GM23338 (cell line): Measurements from ENCODE around the gene UBTF. TPM values are rescaled to one million over a fixed set of nuclear protein-coding genes. Genes with fewer than 3 reads are reported as not detected.

Experiments
- ATAC-seq: fragments of 200-7000 bp; cut with Tn5 transposase; 3 replicates; pipeline ENCODE4 v1.9.1; 2020
- DNase-seq: peaks from one replicate; pipeline ENCODE4 v3.0.0-alpha.2; 2015; ENCODE audit warnings: low spot score
- H2AFZ ChIP-seq: fragments of 200-600 bp; sonication (generic); 2 replicates; pipeline ENCODE4 v1.8.0; 2016; ENCODE audit warnings: antibody characterized with exemption, mild to moderate bottlenecking, moderate library complexity
- H3F3A ChIP-seq: fragments of 200-600 bp; sonication (generic); replicated peaks from 2 replicates; pipeline ENCODE4 v1.8.0; 2017; ENCODE audit warnings: antibody characterized with exemption, mixed run types, low read depth
- H3K27ac ChIP-seq: fragments of 200-600 bp; sonication (generic); 2 replicates; pipeline ENCODE4 v1.6.1; 2016; ENCODE audit warnings: low read depth
- H3K27me3 ChIP-seq: fragments of 200-600 bp; sonication (generic); 2 replicates; pipeline ENCODE4 v1.8.0; 2016; ENCODE audit warnings: mild to moderate bottlenecking, mixed run types, moderate library complexity; ENCODE audit not compliant: insufficient read depth
- H3K36me3 ChIP-seq: fragments of 200-600 bp; sonication (generic); 2 replicates; pipeline ENCODE4 v1.8.0; 2016; ENCODE audit warnings: mild to moderate bottlenecking; ENCODE audit not compliant: insufficient read depth
- H3K4me1 ChIP-seq: fragments of 200-600 bp; sonication (generic); 2 replicates; pipeline ENCODE4 v1.8.0; 2016; ENCODE audit warnings: mild to moderate bottlenecking, moderate library complexity; ENCODE audit not compliant: insufficient read depth
- H3K4me2 ChIP-seq: fragments of 200-600 bp; sonication (generic); 2 replicates; pipeline ENCODE4 v1.7.1; 2017; ENCODE audit warnings: mixed run types
- H3K4me3 ChIP-seq: fragments of 200-600 bp; sonication (generic); 2 replicates; pipeline ENCODE4 v1.6.1; 2016; ENCODE audit warnings: mixed run types
- H3K79me2 ChIP-seq: fragments of 200-600 bp; sonication (generic); replicated peaks from 2 replicates; pipeline ENCODE4 v1.8.0; 2017; ENCODE audit warnings: mild to moderate bottlenecking; ENCODE audit not compliant: insufficient read depth
- H3K9me2 ChIP-seq: fragments of 200-600 bp; sonication (generic); 2 replicates; pipeline ENCODE4 v1.8.0; 2017; ENCODE audit not compliant: insufficient read depth
- H4K20me1 ChIP-seq: fragments of 200-600 bp; sonication (generic); replicated peaks from 2 replicates; pipeline ENCODE4 v1.8.0; 2017; ENCODE audit warnings: mild to moderate bottlenecking; ENCODE audit not compliant: insufficient read depth
- H3K27ac Mint-ChIP-seq: 2 replicates; pipeline ENCODE4 v1.8.0; 2020; ENCODE audit warnings: inconsistent platforms, mild to moderate bottlenecking, moderate library complexity, mixed read lengths
- H3K27me3 Mint-ChIP-seq: 3 replicates; pipeline ENCODE4 v1.8.0; 2022; ENCODE audit warnings: low read depth, mild to moderate bottlenecking, moderate library complexity, mixed read lengths, inconsistent platforms; ENCODE audit not compliant: insufficient read depth, poor library complexity
- H3K36me3 Mint-ChIP-seq: 3 replicates; pipeline ENCODE4 v1.8.0; 2021; ENCODE audit warnings: low read depth, mild to moderate bottlenecking, inconsistent platforms, moderate library complexity, mixed read lengths
- H3K4me1 Mint-ChIP-seq: 3 replicates; pipeline ENCODE4 v1.8.0; 2020; ENCODE audit warnings: mild to moderate bottlenecking, inconsistent platforms, mixed read lengths
- H3K4me3 Mint-ChIP-seq: 3 replicates; pipeline ENCODE4 v1.8.0; 2021; ENCODE audit warnings: moderate library complexity, mild to moderate bottlenecking, inconsistent platforms, mixed read lengths
- H3K9me3 Mint-ChIP-seq: 3 replicates; pipeline ENCODE4 v1.8.0; 2020; ENCODE audit warnings: moderate library complexity, mild to moderate bottlenecking, inconsistent platforms, mixed read lengths
- NANOG ChIP-seq: IDR thresholded peaks from 2 replicates; pipeline ENCODE4 v1.6.1; 2016; ENCODE audit warnings: antibody characterized with exemption, borderline replicate concordance
- STAT1 ChIP-seq: IDR thresholded peaks from one replicate; pipeline ENCODE4 v1.6.1; 2016; ENCODE audit warnings: antibody characterized with exemption; ENCODE audit not compliant: unreplicated experiment
- ZNF114 ChIP-seq: fragments of 250-450 bp; sonication (Bioruptor Pico); IDR thresholded peaks from 2 replicates; pipeline ENCODE4 v1.5.0; 2020; ENCODE audit warnings: mild to moderate bottlenecking, moderate library complexity
- ZNF331 ChIP-seq: fragments of 250-450 bp; sonication (Bioruptor Pico); IDR thresholded peaks from 2 replicates; pipeline ENCODE4 v1.5.0; 2020; ENCODE audit warnings: low read depth, mild to moderate bottlenecking, moderate library complexity
- ZNF462 ChIP-seq: fragments of 250-450 bp; sonication (Bioruptor Pico); IDR thresholded peaks from 2 replicates; pipeline ENCODE4 v1.5.0; 2020; ENCODE audit warnings: mild to moderate bottlenecking, moderate library complexity
- polyA plus RNA-seq: library from polyadenylated mRNA; unstranded; fragments of >200 nt; fragmentation: Nextera tagmentation; extraction: Ambion mirVana; gene quantifications from 2 replicates; pipeline ENCODE4 v1.2.1, GENCODE V29; 2016
- total RNA-seq: library from RNA; depleted of rRNA; stranded (reverse); fragments of >200 nt; shearing (Covaris generic); gene quantifications from 2 replicates; pipeline ENCODE4 v1.2.3, GENCODE V29; 2014

The UBTF gene
- total and polyA plus RNA-seq, 2 experiments from 2014 or later: 29.9 to 62.2 TPM

GRCh38 chr17:44249501-44250246 lies 30.2 kb upstream of the UBTF start:
- Histone ChIP-seq H3K36me3 (no peaks in the 10 kb centered on the region), H4K20me1 (no peaks in the 10 kb centered on the region), H3K4me2 (no peak overlapping the region), H3K27ac (no peak overlapping the region), H3K27me3 (no peaks in the 10 kb centered on the region), H3K4me1 (peaks cover 14% of the 10 kb centered on the region; the same call in 1 of the 2 replicates), H3F3A (0 out of 2 replicates have a peak, but pooled peaks cover 4% of the 10 kb centered on the region), H3K4me3 (no peak overlapping the region), H2AFZ (no peak overlapping the region), H3K79me2 (no peaks in the 10 kb centered on the region), H3K9me2 (no peaks in the 10 kb centered on the region)
- Mint-ChIP-seq H3K27ac (no peak overlapping the region), H3K9me3 (no peaks in the 10 kb centered on the region), H3K36me3 (no peaks in the 10 kb centered on the region), H3K4me3 (no peak overlapping the region), H3K4me1 (peaks cover 21% of the 10 kb centered on the region), H3K27me3 (peaks cover 23% of the 10 kb centered on the region)
- TF ChIP-seq STAT1 (no peak), NANOG (no peak), ZNF114 (CRISPR knock-in tag) (no peak), ZNF462 (CRISPR knock-in tag) (no peak), ZNF331 (CRISPR knock-in tag) (no peak)
- DNase-seq: no peak
- no peak for ATAC-seq
